PFSK-1 (cell line): ENCODE measurements around the gene NUB1.

Source experiments
- FOXP2 ChIP-seq: optimal IDR thresholded peaks from 2 replicates; pipeline ENCODE3; 2011; ENCODE audit warnings: borderline replicate concordance, control low read depth, inconsistent platforms; ENCODE audit not compliant: insufficient read depth; ENCODE audit errors: extremely low read length, extremely low read depth
- POLR2AphosphoS5 ChIP-seq: IDR thresholded peaks from 2 replicates; pipeline ENCODE4 v1.6.1; 2012; ENCODE audit warnings: low read depth, mild to moderate bottlenecking, control low read depth, low read length, moderate library complexity
- SIN3A ChIP-seq: IDR thresholded peaks from 2 replicates; pipeline ENCODE4 v1.6.1; 2012; ENCODE audit warnings: mild to moderate bottlenecking, low read length, moderate library complexity, borderline replicate concordance; ENCODE audit not compliant: insufficient read depth
- TAF1 ChIP-seq: IDR thresholded peaks from 2 replicates; pipeline ENCODE4 v1.6.1; 2012; ENCODE audit warnings: low read length, control low read depth, borderline replicate concordance; ENCODE audit not compliant: insufficient read depth
- TF ChIP-seq, protein P1 (sequence below), 2 experiments: IDR thresholded peaks; 2 replicates each; pipeline versions ENCODE4 v1.6.1 to v1.8.0; 2011 to 2012; ENCODE audit warnings: low read depth in 2 of 2, low read length in 2 of 2, control low read depth in 1 of 2, inconsistent platforms in 1 of 2, mild to moderate bottlenecking in 1 of 2, moderate library complexity in 1 of 2; ENCODE audit not compliant: insufficient read depth in 1 of 2

- no peak for TF ChIP-seq FOXP2
- TF ChIP-seq TAF1 = no peak
- TF ChIP-seq SIN3A = no peak
- TF ChIP-seq POLR2AphosphoS5 = no peak
- TF ChIP-seq, protein P1, sequence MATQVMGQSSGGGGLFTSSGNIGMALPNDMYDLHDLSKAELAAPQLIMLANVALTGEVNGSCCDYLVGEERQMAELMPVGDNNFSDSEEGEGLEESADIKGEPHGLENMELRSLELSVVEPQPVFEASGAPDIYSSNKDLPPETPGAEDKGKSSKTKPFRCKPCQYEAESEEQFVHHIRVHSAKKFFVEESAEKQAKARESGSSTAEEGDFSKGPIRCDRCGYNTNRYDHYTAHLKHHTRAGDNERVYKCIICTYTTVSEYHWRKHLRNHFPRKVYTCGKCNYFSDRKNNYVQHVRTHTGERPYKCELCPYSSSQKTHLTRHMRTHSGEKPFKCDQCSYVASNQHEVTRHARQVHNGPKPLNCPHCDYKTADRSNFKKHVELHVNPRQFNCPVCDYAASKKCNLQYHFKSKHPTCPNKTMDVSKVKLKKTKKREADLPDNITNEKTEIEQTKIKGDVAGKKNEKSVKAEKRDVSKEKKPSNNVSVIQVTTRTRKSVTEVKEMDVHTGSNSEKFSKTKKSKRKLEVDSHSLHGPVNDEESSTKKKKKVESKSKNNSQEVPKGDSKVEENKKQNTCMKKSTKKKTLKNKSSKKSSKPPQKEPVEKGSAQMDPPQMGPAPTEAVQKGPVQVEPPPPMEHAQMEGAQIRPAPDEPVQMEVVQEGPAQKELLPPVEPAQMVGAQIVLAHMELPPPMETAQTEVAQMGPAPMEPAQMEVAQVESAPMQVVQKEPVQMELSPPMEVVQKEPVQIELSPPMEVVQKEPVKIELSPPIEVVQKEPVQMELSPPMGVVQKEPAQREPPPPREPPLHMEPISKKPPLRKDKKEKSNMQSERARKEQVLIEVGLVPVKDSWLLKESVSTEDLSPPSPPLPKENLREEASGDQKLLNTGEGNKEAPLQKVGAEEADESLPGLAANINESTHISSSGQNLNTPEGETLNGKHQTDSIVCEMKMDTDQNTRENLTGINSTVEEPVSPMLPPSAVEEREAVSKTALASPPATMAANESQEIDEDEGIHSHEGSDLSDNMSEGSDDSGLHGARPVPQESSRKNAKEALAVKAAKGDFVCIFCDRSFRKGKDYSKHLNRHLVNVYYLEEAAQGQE (IDR thresholded peaks at IDR 0.05; ENCODE audit: insufficient read depth in 1 of 2, low read depth in 2 of 2, low read length in 2 of 2) = no peak
Observed at GRCh38 chr7:151406051-151406875, 64.7 kb downstream of the NUB1 start.
